ENCODE results near the gene CSPG4. TPM values are rescaled to one million over a fixed set of nuclear protein-coding genes. Genes with fewer than 3 reads are reported as not detected.
A peak's percentile ranks its signal among the peaks of the same experiment; 100 is the strongest.
"Not testable (repeated sequence)": the region's sequence is repeated elsewhere in the genome, so short reads cannot be mapped to it uniquely, and the experiment has no call there.

CSPG4 gene
- total and polyA plus RNA-seq, 3 donors from 2014 or later = 4.4 to 6.5 (median 5.2) TPM

GRCh38 chr15:75732177-75732808 lies 19.6 kb upstream of the CSPG4 start:
- 45 to 54% methylated on average over 12 to 16 of the region's 16 CpGs for WGBS, 2 donors
- Histone ChIP-seq H3K4me1 (peaks cover 50% of the 10 kb centered on the region), H3K27ac (peak overlapping the region; percentile 74), H3K27me3 (no peaks in the 10 kb centered on the region), H3K4me3 (no peak overlapping the region), H3K9me3 (no peaks in the 10 kb centered on the region), H3K36me3 (ENCODE audit: low read depth, missing control alignments) (no peaks in the 10 kb centered on the region)
- intact Hi-C loops (cut with DNase I; ENCODE audit: low total_unique reads) = no loop called here
- no peak for TF ChIP-seq POLR2A (IDR thresholded peaks at IDR 0.05)
- TF ChIP-seq CTCF (IDR thresholded peaks at IDR 0.05) = no peak
- no peak for DNase-seq

DNA sequence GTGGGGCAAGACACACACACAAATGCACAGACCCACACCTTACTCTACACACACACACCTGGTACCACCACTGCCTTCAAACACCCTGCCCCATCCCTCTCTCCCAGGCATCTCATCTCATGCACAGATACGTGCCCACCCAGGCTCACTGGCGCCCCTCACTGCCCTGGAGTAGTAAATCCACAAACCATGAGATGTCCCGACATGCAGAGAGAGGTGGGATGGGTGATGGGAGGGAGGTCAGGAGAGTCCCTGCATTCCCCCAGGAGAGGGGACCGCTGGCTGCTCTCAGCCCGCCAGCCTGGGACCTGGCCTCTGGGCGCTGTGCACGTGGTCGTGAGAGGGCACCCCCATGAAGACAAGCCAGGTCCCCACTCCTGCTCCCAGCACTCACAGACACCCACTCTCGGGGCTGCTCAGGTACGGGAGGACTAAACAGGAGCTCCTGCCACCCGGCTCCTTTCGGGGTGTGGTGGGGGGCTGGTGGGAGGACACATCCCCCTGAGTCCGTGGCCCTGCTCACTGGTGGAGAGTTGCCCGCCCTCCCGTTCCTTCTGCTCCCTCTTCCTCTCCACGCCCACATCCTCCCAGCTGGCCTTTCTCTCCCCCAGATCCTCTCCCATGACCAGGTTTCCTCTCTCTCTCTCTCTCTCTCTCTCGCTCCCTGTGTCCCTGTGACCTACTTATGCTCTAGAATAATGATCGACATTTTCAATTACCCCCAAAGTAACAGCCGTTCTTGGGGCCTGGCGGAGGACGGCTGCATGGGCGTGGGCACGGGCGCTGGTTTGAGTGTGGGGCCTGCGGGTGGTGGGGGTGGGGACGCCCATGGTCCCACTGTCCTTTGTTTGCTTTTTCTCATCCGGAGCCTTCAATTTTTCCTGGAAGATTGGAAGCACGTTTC lies 18.9 kb upstream of the CSPG4 start:
- Histone ChIP-seq H3K27me3 (no peaks in the 10 kb centered on the region), H3K36me3 (ENCODE audit: low read depth, missing control alignments) (no peaks in the 10 kb centered on the region), H3K4me3 (no peak overlapping the region), H3K27ac (peak overlapping the region; percentile 74), H3K9me3 (no peaks in the 10 kb centered on the region), H3K4me1 (peaks cover 44% of the 10 kb centered on the region)
- WGBS, 2 donors = 40 to 42% methylated on average over 25 to 28 of the region's 28 CpGs
- intact Hi-C loops (cut with DNase I; ENCODE audit: low total_unique reads) = no loop called here
- DNase-seq = peak; percentile 75
- TF ChIP-seq CTCF (IDR thresholded peaks at IDR 0.05) (no peak), POLR2A (IDR thresholded peaks at IDR 0.05) (no peak)

- H3K4me3 ChIP-seq; intact Hi-C loops (cut with DNase I; ENCODE audit: low total_unique reads); H3K36me3 ChIP-seq (ENCODE audit: low read depth, missing control alignments); DNase-seq; H3K27me3 ChIP-seq; H3K9me3 ChIP-seq; H3K27ac ChIP-seq: not testable (repeated sequence)
- WGBS, 2 donors = 93 to 94% methylated on average over 13 to 17 of the region's 17 CpGs
- H3K4me1 ChIP-seq = peaks cover 41% of the 10 kb centered on the region
Measured at GRCh38 chr15:75730376-75731247, 18.0 kb upstream of the CSPG4 start.

DNA sequence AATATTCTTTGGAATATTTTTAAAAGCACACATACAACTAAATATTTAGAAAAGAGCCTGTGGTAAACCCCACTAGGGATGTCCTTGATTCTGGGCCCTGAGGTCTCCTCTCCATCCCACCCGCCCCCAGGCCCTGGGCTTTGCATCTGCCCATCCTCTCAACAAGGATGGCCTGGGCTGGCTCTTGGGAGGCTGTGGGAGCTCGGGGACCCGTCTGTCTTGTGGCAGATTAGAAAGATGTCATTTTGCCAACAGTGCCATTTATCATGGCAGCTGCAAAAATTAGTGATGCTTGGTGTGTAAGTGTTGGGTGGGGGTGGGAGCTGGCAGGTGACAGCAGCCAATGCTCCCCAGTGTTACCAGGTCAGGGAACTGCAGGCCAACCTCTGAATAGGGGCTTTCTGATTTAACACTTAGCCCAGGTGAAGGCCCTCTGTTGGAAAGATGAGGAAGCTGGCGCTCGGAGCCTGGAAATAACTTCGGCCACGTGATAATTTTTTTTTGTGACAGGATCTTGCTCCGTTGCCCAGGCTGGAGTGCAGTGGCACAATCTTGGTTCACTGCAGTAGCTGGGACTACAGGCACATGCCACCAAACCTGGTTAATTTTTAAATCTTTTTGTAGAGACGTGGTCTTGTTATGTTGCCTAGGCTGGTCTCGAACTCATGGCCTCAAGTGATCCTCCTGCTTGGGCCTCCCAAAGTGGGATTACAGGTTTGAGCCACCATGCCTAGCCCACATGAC lies 16.9 kb upstream of the CSPG4 start:
- DNase-seq = no peak
- H3K9me3 ChIP-seq = no peaks in the 10 kb centered on the region
- intact Hi-C loops (cut with DNase I; ENCODE audit: low total_unique reads) = no loop called here
- H3K4me3 ChIP-seq = no peak overlapping the region
- no peaks in the 10 kb centered on the region for H3K27me3 ChIP-seq
- WGBS, 2 donors = 78 to 85% methylated on average over 10 of the region's 10 CpGs
- no peak for TF ChIP-seq CTCF (IDR thresholded peaks at IDR 0.05)
- no peak for TF ChIP-seq POLR2A (IDR thresholded peaks at IDR 0.05)
- H3K27ac ChIP-seq = no peak overlapping the region
- no peaks in the 10 kb centered on the region for H3K36me3 ChIP-seq (ENCODE audit: low read depth, missing control alignments)
- H3K4me1 ChIP-seq = peaks cover 30% of the 10 kb centered on the region
